Measurements from ENCODE around the gene NHERF1.

The NHERF1 gene

GRCh38 chr17:74720506-74720905 is 27.9 kb upstream of the NHERF1 start (continued):
- TF ChIP-seq TSHZ2 (CRISPR knock-in tag; IDR thresholded peaks at IDR 0.05), result no peak

- ATAC-seq, result no peak
- TF ChIP-seq BACH2 (CRISPR knock-in tag; IDR thresholded peaks at IDR 0.05; ENCODE audit: borderline replicate concordance), result no peak
- TF ChIP-seq TCF4 (CRISPR knock-in tag; IDR thresholded peaks at IDR 0.05; ENCODE audit: borderline replicate concordance), result no peak
- TF ChIP-seq ESRRG (CRISPR knock-in tag; IDR thresholded peaks at IDR 0.05), result no peak
- TF ChIP-seq ISL1 (CRISPR knock-in tag; IDR thresholded peaks at IDR 0.05), result no peak
- TF ChIP-seq PPARA (CRISPR knock-in tag; IDR thresholded peaks at IDR 0.05; ENCODE audit: borderline replicate concordance), result no peak
- no peak for TF ChIP-seq TOX (CRISPR knock-in tag; IDR thresholded peaks at IDR 0.05; ENCODE audit: borderline replicate concordance)
- TF ChIP-seq PATZ1 (CRISPR knock-in tag; IDR thresholded peaks at IDR 0.05; ENCODE audit: borderline replicate concordance), result no peak
- no peak for TF ChIP-seq SNAI2 (CRISPR knock-in tag; IDR thresholded peaks at IDR 0.05)
- TF ChIP-seq GLIS3 (CRISPR knock-in tag; IDR thresholded peaks at IDR 0.05), result no peak
- TF ChIP-seq CSDC2 (CRISPR knock-in tag; IDR thresholded peaks at IDR 0.05), result no peak
Measured at GRCh38 chr17:74722782-74723181, 25.6 kb upstream of the NHERF1 start.

GRCh38 chr17:74723891-74724290 is 24.5 kb upstream of the NHERF1 start:
- TF ChIP-seq ZNF70 (CRISPR knock-in tag; IDR thresholded peaks at IDR 0.05) (no peak), ISL1 (CRISPR knock-in tag; IDR thresholded peaks at IDR 0.05) (no peak), CREB5 (CRISPR knock-in tag; IDR thresholded peaks at IDR 0.05; ENCODE audit: low read depth) (no peak)
- ATAC-seq, result no peak

GRCh38 chr17:74725111-74725510 is 23.3 kb upstream of the NHERF1 start:
- no peak; the same call in 2 of the 3 replicates for ATAC-seq
- TF ChIP-seq ZC3H10 (CRISPR knock-in tag; IDR thresholded peaks at IDR 0.05), result no peak
- no peak for TF ChIP-seq PPARA (CRISPR knock-in tag; IDR thresholded peaks at IDR 0.05; ENCODE audit: borderline replicate concordance)
- TF ChIP-seq TSHZ2 (CRISPR knock-in tag; IDR thresholded peaks at IDR 0.05), result no peak

- TF ChIP-seq ZFP3 (CRISPR knock-in tag; IDR thresholded peaks at IDR 0.05) (no peak), RARB (CRISPR knock-in tag; IDR thresholded peaks at IDR 0.05) (no peak), ESRRG (CRISPR knock-in tag; IDR thresholded peaks at IDR 0.05) (no peak), TSHZ2 (CRISPR knock-in tag; IDR thresholded peaks at IDR 0.05) (no peak), ISL1 (CRISPR knock-in tag; IDR thresholded peaks at IDR 0.05) (no peak)
- no peak for ATAC-seq
Measured at GRCh38 chr17:74728033-74728701, 20.3 kb upstream of the NHERF1 start.

Measured in SK-N-SH treated with all-trans-retinoic acid at 6 μM for 48 hours (cell line).